ENCODE data around the gene MAP2K7.

DNA sequence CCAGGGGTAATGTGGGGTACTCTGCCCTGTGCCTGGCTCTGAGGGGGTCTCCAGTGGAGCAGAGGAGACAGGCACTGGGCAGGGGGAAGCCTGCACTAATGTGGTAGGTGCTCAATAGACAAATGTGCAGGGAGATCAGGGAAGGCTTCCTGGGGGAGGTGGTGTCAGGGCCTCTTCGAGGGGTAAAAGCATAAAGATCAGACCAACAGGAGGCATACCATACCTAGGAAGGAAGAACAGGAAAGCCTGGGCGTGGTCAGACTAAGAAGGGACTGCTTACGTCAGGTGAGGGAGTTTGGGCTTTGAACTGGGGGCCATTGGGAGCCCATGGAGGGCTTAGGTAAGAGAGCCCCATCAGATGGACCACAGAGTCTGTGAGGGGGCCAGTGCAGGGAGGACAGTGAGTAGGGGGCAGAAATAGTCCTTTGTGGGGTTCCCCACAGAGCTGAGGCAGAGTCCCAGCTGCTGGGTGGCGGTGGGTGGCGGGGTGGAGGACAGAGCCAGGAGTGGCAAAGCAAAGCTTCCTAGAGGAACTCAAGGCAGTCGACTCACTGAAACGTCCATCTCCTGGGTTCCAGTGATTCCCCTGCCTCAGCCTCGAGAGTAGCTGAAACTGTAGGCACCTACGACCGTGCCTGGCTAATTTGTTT lies 38.3 kb upstream of the MAP2K7 start:
- TF ChIP-seq RELA (CRISPR knock-in tag; IDR thresholded peaks at IDR 0.05; ENCODE audit: borderline replicate concordance): no peak
- TF ChIP-seq, protein P1, sequence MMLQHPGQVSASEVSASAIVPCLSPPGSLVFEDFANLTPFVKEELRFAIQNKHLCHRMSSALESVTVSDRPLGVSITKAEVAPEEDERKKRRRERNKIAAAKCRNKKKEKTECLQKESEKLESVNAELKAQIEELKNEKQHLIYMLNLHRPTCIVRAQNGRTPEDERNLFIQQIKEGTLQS (CRISPR knock-in tag; conservative IDR thresholded peaks at IDR 0.05): no peak
- TF ChIP-seq, protein P2, sequence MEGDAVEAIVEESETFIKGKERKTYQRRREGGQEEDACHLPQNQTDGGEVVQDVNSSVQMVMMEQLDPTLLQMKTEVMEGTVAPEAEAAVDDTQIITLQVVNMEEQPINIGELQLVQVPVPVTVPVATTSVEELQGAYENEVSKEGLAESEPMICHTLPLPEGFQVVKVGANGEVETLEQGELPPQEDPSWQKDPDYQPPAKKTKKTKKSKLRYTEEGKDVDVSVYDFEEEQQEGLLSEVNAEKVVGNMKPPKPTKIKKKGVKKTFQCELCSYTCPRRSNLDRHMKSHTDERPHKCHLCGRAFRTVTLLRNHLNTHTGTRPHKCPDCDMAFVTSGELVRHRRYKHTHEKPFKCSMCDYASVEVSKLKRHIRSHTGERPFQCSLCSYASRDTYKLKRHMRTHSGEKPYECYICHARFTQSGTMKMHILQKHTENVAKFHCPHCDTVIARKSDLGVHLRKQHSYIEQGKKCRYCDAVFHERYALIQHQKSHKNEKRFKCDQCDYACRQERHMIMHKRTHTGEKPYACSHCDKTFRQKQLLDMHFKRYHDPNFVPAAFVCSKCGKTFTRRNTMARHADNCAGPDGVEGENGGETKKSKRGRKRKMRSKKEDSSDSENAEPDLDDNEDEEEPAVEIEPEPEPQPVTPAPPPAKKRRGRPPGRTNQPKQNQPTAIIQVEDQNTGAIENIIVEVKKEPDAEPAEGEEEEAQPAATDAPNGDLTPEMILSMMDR (IDR thresholded peaks at IDR 0.05): no peak
- TF ChIP-seq TCF7 (CRISPR knock-in tag; IDR thresholded peaks at IDR 0.05; ENCODE audit: low read depth): no peak
- TF ChIP-seq, protein P3, sequence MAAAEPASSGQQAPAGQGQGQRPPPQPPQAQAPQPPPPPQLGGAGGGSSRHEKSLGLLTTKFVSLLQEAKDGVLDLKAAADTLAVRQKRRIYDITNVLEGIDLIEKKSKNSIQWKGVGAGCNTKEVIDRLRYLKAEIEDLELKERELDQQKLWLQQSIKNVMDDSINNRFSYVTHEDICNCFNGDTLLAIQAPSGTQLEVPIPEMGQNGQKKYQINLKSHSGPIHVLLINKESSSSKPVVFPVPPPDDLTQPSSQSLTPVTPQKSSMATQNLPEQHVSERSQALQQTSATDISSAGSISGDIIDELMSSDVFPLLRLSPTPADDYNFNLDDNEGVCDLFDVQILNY (CRISPR knock-in tag; IDR thresholded peaks at IDR 0.05): no peak
- no peak for TF ChIP-seq NR3C1 (CRISPR knock-in tag; conservative IDR thresholded peaks at IDR 0.05; ENCODE audit: low read depth)
- TF ChIP-seq NR1H2 (CRISPR knock-in tag; IDR thresholded peaks at IDR 0.05): no peak
- TF ChIP-seq, protein P4, sequence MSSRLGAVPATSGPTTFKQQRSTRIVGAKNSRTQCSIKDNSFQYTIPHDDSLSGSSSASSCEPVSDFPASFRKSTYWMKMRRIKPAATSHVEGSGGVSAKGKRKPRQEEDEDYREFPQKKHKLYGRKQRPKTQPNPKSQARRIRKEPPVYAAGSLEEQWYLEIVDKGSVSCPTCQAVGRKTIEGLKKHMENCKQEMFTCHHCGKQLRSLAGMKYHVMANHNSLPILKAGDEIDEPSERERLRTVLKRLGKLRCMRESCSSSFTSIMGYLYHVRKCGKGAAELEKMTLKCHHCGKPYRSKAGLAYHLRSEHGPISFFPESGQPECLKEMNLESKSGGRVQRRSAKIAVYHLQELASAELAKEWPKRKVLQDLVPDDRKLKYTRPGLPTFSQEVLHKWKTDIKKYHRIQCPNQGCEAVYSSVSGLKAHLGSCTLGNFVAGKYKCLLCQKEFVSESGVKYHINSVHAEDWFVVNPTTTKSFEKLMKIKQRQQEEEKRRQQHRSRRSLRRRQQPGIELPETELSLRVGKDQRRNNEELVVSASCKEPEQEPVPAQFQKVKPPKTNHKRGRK (CRISPR knock-in tag; IDR thresholded peaks at IDR 0.05; ENCODE audit: borderline replicate concordance): no peak
- no peak for TF ChIP-seq ZNF219 (CRISPR knock-in tag; IDR thresholded peaks at IDR 0.05; ENCODE audit: borderline replicate concordance)
- no peak for TF ChIP-seq TEAD1 (CRISPR knock-in tag; IDR thresholded peaks at IDR 0.05)
- TF ChIP-seq, protein P5, sequence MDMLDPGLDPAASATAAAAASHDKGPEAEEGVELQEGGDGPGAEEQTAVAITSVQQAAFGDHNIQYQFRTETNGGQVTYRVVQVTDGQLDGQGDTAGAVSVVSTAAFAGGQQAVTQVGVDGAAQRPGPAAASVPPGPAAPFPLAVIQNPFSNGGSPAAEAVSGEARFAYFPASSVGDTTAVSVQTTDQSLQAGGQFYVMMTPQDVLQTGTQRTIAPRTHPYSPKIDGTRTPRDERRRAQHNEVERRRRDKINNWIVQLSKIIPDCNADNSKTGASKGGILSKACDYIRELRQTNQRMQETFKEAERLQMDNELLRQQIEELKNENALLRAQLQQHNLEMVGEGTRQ (CRISPR knock-in tag; IDR thresholded peaks at IDR 0.05): no peak
